ENCODE data around the gene SSC5D.

The SSC5D gene

GRCh38 chr19:55536951-55537740, 48.9 kb downstream of the SSC5D start, which contains the start of gene SBK2:
TSS of gene SBK2 (minus strand) at chr19:55537133. CDS start at chr19:55536294, 839 bp downstream.
- no peak for DNase-seq (ENCODE audit: low read depth in 3 of 3)

GRCh38 chr19:55537741-55538111, 49.5 kb downstream of the SSC5D start:
- DNase-seq (ENCODE audit: low read depth in 3 of 3): no peak

- DNase-seq (ENCODE audit: low read depth in 3 of 3): no peak
Observed at GRCh38 chr19:55538132-55538531, 49.9 kb downstream of the SSC5D start.

GRCh38 chr19:55539090-55539984, 51.1 kb downstream of the SSC5D start:
- DNase-seq (ENCODE audit: low read depth in 3 of 3): no peak

GRCh38 chr19:55540619-55541018, 52.4 kb downstream of the SSC5D start:
- no peak for DNase-seq (ENCODE audit: low read depth in 3 of 3)

GRCh38 chr19:55541091-55541490, 52.9 kb downstream of the SSC5D start:
- no peak for DNase-seq (ENCODE audit: low read depth in 3 of 3)

GRCh38 chr19:55542292-55542855, 54.1 kb downstream of the SSC5D start:
- DNase-seq (ENCODE audit: low read depth in 3 of 3): no peak

- DNase-seq (ENCODE audit: low read depth in 3 of 3): no peak
Observed at GRCh38 chr19:55543567-55543966, 55.3 kb downstream of the SSC5D start.

GRCh38 chr19:55544014-55544413, 55.8 kb downstream of the SSC5D start:
- no peak for DNase-seq (ENCODE audit: low read depth in 3 of 3)

- no peak for DNase-seq (ENCODE audit: low read depth in 3 of 3)
Observed at GRCh38 chr19:55544776-55545439, 56.7 kb downstream of the SSC5D start.

GRCh38 chr19:55545443-55545842, 57.2 kb downstream of the SSC5D start, which contains the start of gene SBK3:
TSS of gene SBK3 (minus strand) at chr19:55545543. CDS start at chr19:55545543, 0 bp downstream.
- no peak for DNase-seq (ENCODE audit: low read depth in 3 of 3)

- no peak for DNase-seq (ENCODE audit: low read depth in 3 of 3)
Observed at GRCh38 chr19:55546011-55546410, 57.8 kb downstream of the SSC5D start.

- DNase-seq (ENCODE audit: low read depth in 3 of 3): no peak
Observed at GRCh38 chr19:55546822-55547614, 58.8 kb downstream of the SSC5D start.

GRCh38 chr19:55549500-55550320, 61.5 kb downstream of the SSC5D start:
- DNase-seq (ENCODE audit: low read depth in 3 of 3): no peak

GRCh38 chr19:55550321-55550650, 62.0 kb downstream of the SSC5D start:
- DNase-seq (ENCODE audit: low read depth in 3 of 3): no peak

- no peak for DNase-seq (ENCODE audit: low read depth in 3 of 3)
Observed at GRCh38 chr19:55552206-55552605, 64.0 kb downstream of the SSC5D start.

GRCh38 chr19:55552620-55553019, 64.4 kb downstream of the SSC5D start:
- no peak for DNase-seq (ENCODE audit: low read depth in 3 of 3)

GRCh38 chr19:55553217-55554182, 65.3 kb downstream of the SSC5D start:
- DNase-seq (ENCODE audit: low read depth in 3 of 3): no peak

- no peak for DNase-seq (ENCODE audit: low read depth in 3 of 3)
Observed at GRCh38 chr19:55554302-55554701, 66.1 kb downstream of the SSC5D start.
